T1000 (cell line): ENCODE data around the gene RFWD3.

Experiments used
- DNase-seq: peaks from one replicate; lab custom pipeline; 2025; ENCODE audit warnings: mixed read lengths; lab: John Stamatoyannopoulos, UW

RFWD3 gene

DNA sequence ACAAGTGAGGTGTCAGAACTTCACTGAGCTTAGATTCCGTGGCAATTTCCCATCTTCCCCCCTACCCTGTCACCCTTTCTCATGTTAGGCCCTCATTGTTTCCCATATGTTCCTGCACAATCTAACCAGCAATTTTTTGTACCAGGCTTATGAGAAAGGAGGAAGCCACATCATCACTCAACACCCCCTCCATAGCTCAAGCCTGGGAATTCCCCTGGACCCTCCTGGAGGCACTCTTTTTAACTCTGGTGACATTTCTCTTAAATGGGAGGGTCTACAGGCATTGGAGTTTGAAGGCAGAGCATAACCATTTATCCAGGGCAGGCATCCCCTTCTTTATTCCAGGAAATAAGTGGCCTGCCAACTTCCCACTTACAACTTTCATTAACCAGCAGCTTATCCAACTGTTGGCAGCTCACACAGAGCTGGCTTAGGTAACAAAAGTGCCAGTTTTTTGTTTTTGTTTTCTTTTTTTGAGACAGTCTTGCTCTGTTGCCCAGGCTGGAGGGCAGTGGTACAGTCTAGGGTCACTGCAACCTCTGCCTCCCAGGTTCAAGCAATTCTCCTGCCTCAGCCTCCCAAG is 49.4 kb downstream of the RFWD3 start:
- DNase-seq, result no peak

DNA sequence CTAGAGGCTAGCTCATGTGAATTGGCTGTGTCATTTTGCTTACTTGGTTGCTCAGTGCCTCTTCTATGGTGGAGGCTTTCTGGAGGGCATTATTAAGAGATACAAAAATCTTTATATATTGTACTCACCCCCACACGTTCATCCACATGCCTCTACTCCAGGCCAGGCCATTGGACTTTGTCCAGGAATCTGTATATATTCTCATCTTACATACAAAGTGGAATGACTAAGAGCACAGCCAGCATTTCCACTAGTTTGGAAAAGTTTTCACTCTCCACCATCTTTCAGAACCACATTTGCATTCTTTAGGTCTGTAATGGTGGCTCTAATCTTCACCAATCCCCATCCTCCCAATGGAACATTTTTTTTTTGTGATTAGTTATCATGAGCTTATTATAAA is 55.0 kb downstream of the RFWD3 start:
- DNase-seq, result no peak

DNA sequence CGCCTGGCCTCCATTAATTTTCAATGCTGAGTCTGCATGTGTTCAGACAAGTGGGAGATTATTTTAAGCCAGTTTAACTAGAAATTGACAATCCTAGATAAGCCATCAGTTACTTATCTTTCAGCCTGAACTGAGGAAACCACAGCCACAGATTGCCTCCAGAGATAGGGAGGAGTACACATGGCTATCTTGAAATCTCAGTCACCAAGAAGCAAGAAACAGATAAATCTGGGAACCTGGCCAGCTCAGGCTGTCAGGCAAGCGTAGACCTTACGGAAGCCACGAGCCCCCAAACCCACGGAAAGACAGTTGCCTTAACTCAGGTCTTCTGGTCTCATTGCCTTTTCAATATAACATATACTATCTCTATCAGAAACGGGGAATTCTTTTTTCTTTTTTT is 57.7 kb downstream of the RFWD3 start:
- DNase-seq, result no peak

DNA sequence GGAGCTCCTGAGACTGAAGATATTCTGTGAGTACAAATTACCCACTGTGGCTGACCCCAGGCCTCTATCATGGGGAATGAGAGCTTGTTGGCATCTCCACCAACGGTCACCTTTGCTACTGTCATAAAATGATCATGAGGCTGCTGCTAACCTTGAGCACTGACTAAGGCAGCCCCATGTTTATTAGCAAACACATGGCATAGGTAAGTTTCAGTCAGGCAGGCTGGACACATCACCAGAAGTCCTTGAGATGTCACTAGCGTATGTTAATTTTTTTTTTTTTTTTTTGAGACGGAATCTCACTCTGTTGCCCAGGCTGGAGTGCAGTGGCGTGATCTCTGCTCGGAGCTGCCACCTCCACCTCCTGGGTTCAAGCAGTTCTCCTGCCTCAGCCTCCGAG is 58.3 kb downstream of the RFWD3 start:
- no peak for DNase-seq

DNA sequence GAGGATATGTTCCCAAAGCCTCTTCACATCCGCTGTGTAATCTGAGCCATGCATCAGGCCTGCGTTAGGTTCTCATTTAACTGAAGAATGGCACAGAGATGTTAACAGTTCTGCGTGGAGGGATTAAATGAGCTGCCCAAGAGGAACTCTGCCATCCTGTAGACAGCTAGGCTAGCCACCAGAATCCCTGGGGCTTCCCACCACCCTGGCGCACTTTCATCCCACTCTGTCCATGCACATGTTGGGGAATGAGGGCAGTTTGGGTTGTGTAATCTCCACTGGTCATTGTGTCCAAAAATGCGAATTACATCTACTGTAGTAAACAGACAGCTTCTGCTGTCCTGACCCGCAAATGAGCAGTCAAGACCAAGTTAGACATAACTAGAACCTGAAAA is 58.7 kb downstream of the RFWD3 start:
- DNase-seq, result no peak

DNA sequence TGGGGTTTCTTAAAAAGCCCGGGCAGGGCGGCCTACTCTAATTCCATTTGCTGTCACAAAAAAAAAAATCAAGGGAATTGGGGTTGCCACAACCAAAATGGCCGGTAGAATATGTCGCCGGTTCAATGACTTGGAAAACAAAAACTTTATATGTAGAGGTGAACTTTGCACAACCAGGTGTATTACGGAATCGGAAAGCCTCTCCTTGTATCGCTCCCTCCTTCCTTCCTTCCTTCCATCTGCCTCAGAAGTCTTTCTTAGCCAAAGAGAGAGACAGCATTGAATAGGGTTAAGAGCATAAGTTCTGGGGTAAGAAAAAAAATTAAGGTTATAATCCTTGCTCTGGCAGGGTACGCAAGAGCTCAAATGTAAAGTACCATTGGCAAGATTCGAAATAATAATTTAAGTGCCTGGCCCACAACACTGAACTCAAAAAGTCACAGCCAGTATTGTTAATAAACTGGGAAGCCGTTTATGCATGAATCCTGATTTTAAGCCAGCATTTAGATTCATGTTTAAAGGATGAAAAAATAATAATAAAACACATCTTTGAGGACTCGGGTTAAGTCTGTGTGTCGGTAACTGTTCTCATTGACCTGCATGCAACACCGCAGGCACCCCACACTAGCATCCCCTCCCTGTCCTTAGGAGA is 59.2 kb downstream of the RFWD3 start:
- no peak for DNase-seq

DNA sequence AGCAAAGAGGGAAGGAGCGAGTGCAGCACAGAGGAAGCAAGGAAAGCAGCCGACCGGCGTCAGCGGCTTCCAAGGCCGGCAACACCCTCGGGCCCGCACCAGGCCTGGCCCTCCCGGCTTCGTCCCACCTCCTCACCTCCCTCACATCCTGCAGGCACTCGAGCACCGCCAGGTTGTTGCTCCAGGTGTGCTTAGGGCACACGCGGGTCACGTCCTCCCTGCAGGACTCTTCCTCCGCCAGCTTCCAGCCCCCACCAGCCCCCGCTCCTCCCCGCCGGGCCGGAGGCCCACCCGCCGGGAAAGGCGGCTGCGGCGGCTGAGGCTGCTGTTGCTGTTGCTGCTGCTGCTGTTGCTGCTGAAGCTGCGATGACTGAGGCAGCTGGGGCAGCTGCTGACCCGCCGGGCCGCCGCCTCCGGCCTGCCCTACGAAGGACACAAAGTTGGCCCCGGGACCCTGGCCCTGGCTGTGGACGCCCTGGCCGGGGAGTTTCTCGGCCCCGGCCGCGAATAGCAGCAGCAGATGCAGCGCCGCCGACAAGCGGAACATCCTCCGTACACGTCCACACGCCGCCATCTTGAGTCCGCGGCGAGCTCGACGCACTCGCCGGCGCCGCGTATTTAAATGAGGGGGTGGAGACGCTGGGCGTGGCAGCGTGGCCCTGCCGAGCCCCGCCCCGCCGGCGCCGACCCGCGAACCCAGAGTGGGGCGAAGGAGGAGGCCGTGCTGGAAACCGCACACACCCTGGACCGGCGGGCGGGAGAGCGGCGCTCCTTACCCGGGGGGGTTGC is 60.0 kb downstream of the RFWD3 start, which contains the start of gene GLG1:
Gene GLG1 (minus strand): TSS at position 594 of the 789 bp plus-strand sequence. CDS start 20 bp downstream, at position 574.
- DNase-seq, result peak; percentile 71

DNA sequence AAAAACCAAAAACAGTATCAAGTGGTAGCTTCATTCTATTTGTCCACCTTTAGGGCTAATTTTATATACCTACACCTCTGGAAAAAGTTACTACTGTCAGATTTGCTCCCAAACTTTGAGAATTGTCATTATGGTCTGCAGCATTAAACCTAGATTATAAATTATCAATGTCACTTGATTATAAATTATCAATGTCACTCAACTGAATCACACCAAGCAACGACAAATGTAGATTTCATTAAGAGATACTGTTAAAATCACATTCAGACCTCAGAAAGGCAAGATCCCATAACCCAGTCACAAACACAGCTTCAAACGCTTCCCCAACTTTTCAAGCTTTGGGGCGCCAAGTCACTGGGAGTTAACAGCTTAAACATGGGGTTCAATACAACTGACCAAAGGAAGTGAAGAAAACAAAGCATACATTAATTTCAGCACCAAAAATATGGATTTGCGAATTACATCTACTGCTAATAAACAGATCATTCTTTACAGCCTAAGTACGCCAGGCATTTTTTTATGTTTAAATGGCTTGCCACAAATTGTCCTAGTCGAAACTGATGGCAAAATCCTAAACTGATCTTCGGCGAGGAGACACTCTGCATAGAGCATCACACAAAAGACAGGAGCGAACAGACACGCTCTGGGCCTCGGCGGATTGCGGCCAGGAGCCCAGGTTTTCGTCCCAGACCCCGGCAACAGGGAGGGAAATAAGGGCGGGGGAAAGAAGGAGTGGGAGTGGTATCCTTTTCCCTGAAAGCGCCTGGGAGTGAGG is 60.7 kb downstream of the RFWD3 start:
- DNase-seq, result no peak

DNA sequence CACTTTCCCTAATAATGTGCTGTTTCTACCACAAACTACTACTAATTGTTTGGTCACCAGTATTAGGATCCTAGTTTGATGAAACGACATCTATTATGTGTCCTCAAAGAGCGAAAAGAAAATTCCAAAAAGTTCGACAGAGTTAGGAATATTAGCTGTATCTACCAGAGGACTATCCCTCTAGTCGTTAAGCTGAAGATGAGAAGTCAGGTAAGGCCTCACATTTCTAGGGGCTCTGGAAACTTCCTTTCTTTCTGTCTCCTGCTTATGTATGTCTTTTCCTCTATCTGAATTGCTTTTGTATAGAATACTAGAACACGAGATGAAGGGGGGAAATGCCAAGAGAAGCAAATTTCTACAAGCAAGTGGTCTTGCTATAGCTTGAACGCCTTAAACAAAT is 61.3 kb downstream of the RFWD3 start:
- no peak for DNase-seq

DNA sequence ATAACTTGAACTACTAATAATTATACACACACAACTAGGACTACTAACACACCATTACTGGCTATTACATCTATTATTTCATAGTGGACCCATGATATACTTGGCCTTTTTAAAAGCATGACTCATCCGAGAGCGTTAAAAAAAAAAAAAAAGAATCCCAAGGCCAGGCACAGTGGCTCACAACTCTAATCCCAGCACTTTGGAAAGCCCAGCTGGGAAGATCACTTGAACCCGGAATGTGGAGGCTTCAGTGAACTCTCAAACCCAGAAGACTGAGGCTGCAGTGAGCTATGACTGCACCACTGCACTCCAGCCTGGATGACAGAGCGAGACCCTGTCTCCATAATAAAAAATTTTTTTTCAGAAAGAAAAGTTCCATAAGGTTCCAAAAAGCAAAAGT is 62.8 kb downstream of the RFWD3 start:
- DNase-seq, result no peak

DNA sequence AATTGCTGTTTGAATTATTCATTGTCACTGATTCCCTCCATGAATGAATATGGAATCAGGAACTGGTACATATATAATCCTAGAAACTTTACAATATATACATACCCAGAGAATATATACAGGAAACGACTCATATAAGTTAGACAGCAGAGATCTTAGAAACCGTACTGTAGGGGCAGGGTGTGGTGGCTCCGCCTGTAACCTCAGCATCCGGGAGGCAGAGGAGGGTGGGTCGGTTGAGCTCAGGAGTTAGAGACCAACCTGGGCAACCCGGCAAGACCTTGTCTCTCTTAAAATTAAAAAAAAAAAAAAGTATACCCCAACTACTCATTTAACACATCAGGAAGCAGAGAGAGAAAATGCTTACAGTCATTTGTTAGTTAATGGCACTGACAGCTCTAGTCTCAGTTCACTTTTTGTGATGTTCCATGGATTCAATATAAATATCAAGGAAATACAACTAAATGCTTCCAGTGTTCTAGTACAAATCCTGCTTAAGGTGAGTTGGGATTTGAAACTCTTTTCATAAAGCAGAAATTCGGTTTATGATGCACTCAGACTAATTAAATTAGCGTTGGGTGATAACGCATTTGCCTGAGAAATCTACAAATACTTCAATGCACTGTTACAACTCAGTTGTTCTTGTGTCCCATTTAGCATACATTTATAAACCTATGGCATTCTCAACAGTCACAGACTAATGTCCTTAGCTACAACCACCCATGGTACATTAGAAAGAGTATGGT is 65.4 kb downstream of the RFWD3 start:
- no peak for DNase-seq

DNA sequence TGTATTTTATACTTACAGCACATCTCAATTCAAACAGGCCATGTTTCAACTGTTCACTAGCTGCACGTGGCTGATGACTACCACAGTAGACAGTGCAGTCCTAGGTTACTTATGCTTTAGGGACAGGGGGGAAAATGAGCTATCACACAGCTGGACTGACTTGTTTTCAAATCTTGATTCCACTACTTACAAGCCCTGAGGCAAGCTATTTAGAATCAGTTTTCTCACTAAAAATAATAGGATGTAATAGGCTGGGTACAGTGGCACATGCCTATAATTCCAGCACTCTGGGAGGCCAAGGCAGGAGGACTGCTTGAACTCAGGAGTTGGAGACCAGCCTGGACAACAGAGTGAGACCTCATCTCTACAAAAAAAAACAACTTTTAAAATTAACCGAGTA is 70.1 kb downstream of the RFWD3 start:
- no peak for DNase-seq

DNA sequence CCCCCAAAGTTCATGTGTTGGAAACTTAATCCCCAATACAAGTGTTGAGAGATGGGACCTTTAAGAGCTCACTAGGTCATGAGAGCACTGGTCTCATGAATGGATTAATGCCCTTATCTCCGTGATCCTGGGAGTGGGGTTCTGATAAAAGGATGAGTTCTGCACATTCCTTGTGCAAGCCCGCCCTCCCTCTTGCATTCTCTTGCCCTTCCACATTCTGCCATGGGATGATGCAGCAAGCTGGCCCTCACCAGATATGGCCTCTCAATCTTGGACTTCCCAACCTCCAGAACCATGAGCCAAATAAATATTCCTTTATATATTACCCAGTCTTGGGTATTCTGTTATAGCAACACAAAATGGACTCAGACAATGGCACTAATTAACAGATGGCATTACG is 73.8 kb downstream of the RFWD3 start:
- DNase-seq, result no peak

DNA sequence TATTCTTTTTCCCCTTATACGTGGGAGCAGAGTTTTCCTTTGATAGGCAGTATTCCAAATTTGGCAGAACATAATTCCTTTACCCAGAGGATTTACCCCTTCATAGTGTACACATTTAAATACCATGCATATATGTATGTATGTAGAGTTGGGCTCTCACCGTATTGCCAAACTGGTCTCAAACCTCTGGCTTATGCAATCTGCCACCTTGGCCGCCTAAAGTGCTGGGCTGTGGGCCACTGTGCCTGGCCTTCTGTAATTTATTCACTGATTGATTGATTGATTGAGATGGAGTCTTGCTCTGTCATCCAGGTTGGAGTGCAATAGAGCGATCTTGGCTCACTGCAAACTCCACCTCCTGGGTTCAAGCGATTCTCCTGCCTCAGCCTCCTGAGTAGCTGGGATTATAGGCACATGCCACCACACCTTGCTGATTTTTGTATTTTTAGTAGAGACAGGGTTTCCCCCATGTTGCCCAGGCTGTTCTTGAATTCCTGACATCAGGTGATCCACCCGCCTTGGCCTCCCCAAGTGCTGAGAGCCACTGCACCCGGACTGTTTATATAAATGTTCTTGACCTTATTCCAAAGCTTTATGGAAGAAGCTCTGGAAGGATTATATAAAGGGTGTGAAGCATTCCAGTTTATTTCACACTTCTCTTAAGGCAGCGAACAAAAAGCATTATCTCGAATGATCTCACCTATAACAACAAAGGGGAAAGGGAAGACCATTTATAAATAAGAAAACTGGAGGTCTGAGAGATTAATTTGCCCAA is 74.6 kb downstream of the RFWD3 start:
- no peak for DNase-seq

DNA sequence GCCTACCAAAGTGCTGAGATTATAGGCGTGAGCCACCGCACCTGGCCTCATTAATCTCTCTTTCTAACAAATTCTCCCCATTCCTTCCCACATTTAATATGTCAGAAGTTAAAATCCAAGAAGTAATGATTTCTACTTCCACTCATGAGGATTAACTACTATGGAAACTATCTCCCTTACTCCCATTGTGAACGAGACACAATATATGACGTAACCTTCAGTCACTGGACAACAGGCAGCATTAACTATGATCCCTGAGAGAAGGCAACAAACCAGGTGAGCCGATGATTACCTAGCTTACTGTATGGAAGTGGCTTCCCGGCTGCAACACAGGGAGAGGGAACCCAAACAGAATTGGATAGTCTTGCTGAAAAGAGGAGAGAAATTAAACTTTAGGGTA is 79.7 kb downstream of the RFWD3 start:
- DNase-seq, result no peak

DNA sequence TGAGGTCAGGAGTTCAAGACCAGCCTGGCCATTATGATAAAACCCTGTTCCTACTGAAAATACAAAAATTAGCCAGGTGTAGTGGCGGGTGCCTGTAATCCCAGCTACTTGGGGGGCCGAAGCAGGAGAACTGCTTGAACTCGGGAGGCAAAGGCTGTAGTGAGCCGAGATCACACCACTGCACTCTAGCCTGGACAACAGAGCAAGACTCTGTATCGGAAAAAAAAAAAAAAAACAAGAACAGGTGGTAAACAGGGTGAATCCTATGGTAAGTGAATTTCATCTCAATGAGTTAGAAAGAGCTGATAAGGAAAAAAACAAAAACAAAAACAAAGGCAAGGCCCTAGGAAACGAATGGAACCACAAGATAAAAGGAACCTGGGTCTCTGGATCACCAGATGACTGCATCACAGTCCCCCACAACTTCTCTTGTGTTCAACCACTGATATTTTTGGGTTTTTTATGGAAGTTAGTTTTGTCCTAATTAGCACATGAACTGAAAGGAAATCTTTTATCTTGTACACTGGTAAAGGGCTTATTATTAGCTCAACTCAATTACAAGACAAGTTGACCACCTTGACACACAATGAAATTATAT is 80.7 kb downstream of the RFWD3 start:
- DNase-seq, result no peak

DNA sequence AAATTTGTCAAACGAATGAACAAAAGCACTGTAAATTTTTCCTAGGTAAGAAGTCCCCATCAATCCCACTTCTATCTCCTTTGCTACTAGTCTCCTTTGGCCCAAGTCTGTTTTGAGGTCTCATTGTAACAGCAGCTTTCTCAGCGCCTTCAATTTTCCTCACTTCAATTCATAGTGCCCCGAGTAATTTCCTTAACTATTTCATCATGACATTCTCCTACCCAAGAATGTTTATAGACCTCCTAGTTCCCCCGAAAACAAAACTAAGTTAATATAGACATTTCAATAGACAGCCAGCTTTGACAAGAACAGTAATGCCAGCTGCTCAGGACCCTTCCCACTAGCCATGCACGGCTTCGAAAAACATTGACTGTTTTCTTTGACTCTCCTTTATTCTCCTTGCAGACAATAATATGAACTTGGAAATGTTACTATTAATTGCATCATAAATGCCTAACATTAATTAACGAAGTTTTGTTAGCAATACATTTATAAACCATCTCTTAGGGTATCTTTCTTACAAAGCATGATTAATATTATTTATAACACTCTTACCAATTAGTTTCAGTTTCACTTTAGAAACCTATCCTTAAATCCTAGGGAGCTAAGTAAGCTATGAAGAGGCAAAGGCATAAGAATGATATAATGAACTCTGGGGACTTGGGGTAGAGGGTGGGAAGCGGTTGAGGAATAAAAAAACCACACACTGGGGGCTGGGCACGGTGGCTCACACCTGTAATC is 82.6 kb downstream of the RFWD3 start:
- no peak for DNase-seq

DNA sequence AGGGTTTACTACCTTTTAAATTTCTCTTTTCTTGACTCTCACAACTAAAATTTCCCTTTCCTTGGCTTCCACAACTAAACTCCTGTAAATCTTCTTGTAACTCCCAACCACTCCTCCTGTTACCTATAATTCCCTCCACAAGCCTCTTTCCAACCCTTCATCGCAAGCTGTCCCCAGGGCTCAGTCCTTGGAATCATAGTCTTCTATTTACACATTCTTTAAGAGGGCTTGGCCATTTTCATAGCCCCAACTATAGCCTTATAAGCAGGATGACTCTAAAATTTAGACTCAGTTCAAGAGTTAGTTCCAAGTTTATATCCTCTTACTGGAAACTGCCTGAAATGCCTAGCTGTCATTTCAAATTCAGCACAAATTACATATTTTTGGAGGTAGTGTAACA is 83.7 kb downstream of the RFWD3 start:
- DNase-seq, result no peak

DNA sequence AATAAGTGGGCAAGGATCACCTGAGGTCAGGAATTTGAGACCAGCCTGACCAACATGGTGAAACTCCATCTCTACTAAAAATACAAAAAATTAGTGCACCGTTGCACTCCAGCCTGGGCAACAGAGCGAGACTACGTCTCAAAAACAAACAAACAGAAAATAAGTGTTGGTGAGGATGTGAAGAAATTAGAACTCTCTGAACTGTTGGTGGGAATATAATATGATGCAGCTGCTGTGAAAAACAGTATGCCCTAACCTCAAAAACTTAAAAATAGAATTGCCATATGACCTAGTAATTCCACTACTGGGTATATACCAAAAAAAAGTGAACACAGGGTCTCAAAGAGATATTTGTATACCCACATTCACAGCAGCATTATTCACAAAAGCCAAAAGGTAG is 85.8 kb downstream of the RFWD3 start:
- no peak for DNase-seq

DNA sequence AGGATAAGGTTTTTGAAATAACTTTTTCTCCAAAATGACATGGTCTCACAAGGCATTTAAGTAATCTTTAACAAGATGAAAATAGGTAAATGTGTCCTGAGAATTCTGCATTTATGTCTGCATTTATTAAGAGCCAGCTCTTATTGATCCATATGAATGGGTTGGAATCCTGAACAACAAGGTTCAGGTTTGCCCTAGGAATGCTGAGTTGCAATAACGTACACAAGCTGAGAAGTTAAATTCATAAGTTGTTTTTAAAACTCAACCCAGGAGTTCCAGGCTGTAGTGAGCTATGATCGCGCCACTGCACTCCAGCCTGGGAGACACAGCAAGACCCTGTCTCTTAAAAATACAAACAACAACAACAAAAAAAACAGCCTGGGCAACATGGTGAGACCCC is 87.8 kb downstream of the RFWD3 start:
- no peak for DNase-seq
